A549 (cell line): Measurements from ENCODE around the gene RTRAF. TPM values are rescaled to one million over a fixed set of nuclear protein-coding genes. Genes with fewer than 3 reads are reported as not detected.
A peak's percentile ranks its signal among the peaks of the same experiment; 100 is the strongest.

Experiments
- ATAC-seq, 2 experiments: fragments of 200-7000 bp in 1 of 2; fragments of >200 bp in 1 of 2; cut with Nextera tagmentation in 1 of 2; cut with Tn5 transposase in 1 of 2; 3 replicates each; pipeline versions ENCODE4 v1.8.0 to v1.9.1; 2018 to 2020; ENCODE audit warnings: mild to moderate bottlenecking in 1 of 2, moderate library complexity in 1 of 2
- CTCF ChIA-PET: fragments of 300-600 bp; sonication (Branson Sonifier 250); formaldehyde crosslinking; extraction: SDS; loops from one replicate; lab custom pipeline; 2021; ENCODE audit warnings: antibody characterized with exemption, inconsistent platforms; lab: Yijun Ruan, JAX
- POLR2A ChIA-PET: fragments of 350-600 bp; formaldehyde crosslinking; extraction: SDS; loops from one replicate; lab custom pipeline; 2021; ENCODE audit warnings: antibody characterized with exemption, inconsistent platforms; lab: Yijun Ruan, JAX
- DNase-seq, 2 experiments: peaks; one replicate each; pipeline versions ENCODE4 v3.0.0 to v3.0.0-alpha.2; 2011 to 2016; ENCODE audit warnings: low read depth in 1 of 2, low spot score in 1 of 2
- FAIRE-seq: peaks from 2 replicates; lab custom pipeline; 2011; peaks lifted over from hg19 to GRCh38; lab: Jason Lieb, UNC
- H3K27ac ChIP-seq, 2 experiments: fragments of >200 bp; sonication (Bioruptor Twin); formaldehyde crosslinking; 3 replicates each; pipeline ENCODE4 v1.5.1; 2016 to 2017
- H3K4me1 ChIP-seq: fragments of >200 bp; sonication (Bioruptor Twin); formaldehyde crosslinking; 3 replicates; pipeline ENCODE4 v1.6.1; 2016
- H3K4me2 ChIP-seq: fragments of >200 bp; sonication (Bioruptor Twin); formaldehyde crosslinking; 3 replicates; pipeline ENCODE4 v1.6.1; 2016
- H3K4me3 ChIP-seq: fragments of >200 bp; sonication (Bioruptor Twin); formaldehyde crosslinking; 3 replicates; pipeline ENCODE4 v1.5.1; 2016
- H3K9me3 ChIP-seq: fragments of >200 bp; sonication (Bioruptor Twin); formaldehyde crosslinking; 3 replicates; pipeline ENCODE4 v1.6.1; 2016
- CHD4 ChIP-seq: fragments of 200-600 bp; sonication (generic); IDR thresholded peaks from 2 replicates; pipeline ENCODE4 v1.6.1; 2016; ENCODE audit warnings: antibody characterized with exemption, mild to moderate bottlenecking, borderline replicate concordance
- FOSB ChIP-seq: fragments of 250-450 bp; sonication (Bioruptor Pico); IDR thresholded peaks from 2 replicates; pipeline ENCODE4 v1.5.0; 2020; ENCODE audit warnings: mild to moderate bottlenecking, moderate library complexity
- FOSL2 ChIP-seq, 2 experiments: fragments of 450-650 bp in 1 of 2; fragments of >200 bp in 1 of 2; sonication (Bioruptor Twin) in 1 of 2; formaldehyde crosslinking; IDR thresholded peaks; 2 replicates each; pipeline versions ENCODE4 v1.5.0 to v1.6.1; 2016 to 2020; ENCODE audit warnings: mild to moderate bottlenecking in 1 of 2, moderate library complexity in 1 of 2
- FOXS1 ChIP-seq: fragments of 250-450 bp; sonication (Bioruptor Pico); IDR thresholded peaks from 2 replicates; pipeline ENCODE4 v1.5.0; 2020; ENCODE audit warnings: mild to moderate bottlenecking, moderate library complexity
- HEYL ChIP-seq: fragments of 250-450 bp; sonication (Bioruptor Pico); IDR thresholded peaks from 2 replicates; pipeline ENCODE4 v1.8.0; 2021; ENCODE audit warnings: mild to moderate bottlenecking, moderate library complexity
- HOXA7 ChIP-seq: fragments of 250-450 bp; sonication (Bioruptor Pico); IDR thresholded peaks from 2 replicates; pipeline ENCODE4 v1.5.0; 2020; ENCODE audit warnings: mild to moderate bottlenecking, moderate library complexity
- HOXB13 ChIP-seq: fragments of 250-450 bp; sonication (Bioruptor Pico); IDR thresholded peaks from 2 replicates; pipeline ENCODE4 v1.5.0; 2020; ENCODE audit warnings: low read depth, mild to moderate bottlenecking, moderate library complexity
- HOXB5 ChIP-seq: fragments of 250-450 bp; sonication (Bioruptor Pico); IDR thresholded peaks from 2 replicates; pipeline ENCODE4 v1.5.0; 2020; ENCODE audit warnings: mild to moderate bottlenecking, moderate library complexity
- JUN ChIP-seq, 2 experiments: fragments of >200 bp; sonication (Bioruptor Twin); formaldehyde crosslinking; IDR thresholded peaks; 2 replicates in 1 of 2; 3 replicates in 1 of 2; pipeline ENCODE4 v1.6.1; 2016 to 2017
- POLR2A ChIP-seq: IDR thresholded peaks from 2 replicates; pipeline ENCODE4 v1.6.1; 2012; ENCODE audit warnings: mild to moderate bottlenecking, low read length
- RFX5 ChIP-seq: fragments of 450-650 bp; IDR thresholded peaks from 2 replicates; pipeline ENCODE4 v1.7.1; 2014; ENCODE audit warnings: antibody characterized with exemption, mild to moderate bottlenecking, moderate library complexity
- SMC3 ChIP-seq: fragments of >200 bp; sonication (Bioruptor Twin); formaldehyde crosslinking; IDR thresholded peaks from 3 replicates; pipeline ENCODE4 v1.6.1; 2018; ENCODE audit warnings: inconsistent platforms
- SREBF2 ChIP-seq: fragments of 450-650 bp; IDR thresholded peaks from 2 replicates; pipeline ENCODE4 v1.6.1; 2014; ENCODE audit warnings: mild to moderate bottlenecking, moderate library complexity
- TP53 ChIP-seq: fragments of 250-450 bp; sonication (Bioruptor Pico); IDR thresholded peaks from 2 replicates; pipeline ENCODE4 v1.5.0; 2021; ENCODE audit warnings: mild to moderate bottlenecking, moderate library complexity
- WGBS: methylation state at CpG from one replicate; pipeline ENCODE4 v1.1.6; 2017; ENCODE audit errors: missing lambda C conversion rate; 5-methylcytosine and 5-hydroxymethylcytosine counted together
- polyA plus RNA-seq, 4 experiments: library from polyadenylated mRNA; depleted of rRNA in 3 of 4; stranded (reverse); fragments of >200 nt; fragmentation: RNase III in 1 of 4; extraction: RNeasy Plus Mini Kit Qiagen cat#74134 plus additional on column Dnase treatment in 1 of 4; gene quantifications; 2 replicates in 3 of 4; 3 replicates in 1 of 4; pipeline ENCODE4 v1.2.3, GENCODE V29; 2011 to 2017
- TF ChIP-seq, protein P1 (sequence below): fragments of >200 bp; sonication (Bioruptor Twin); formaldehyde crosslinking; IDR thresholded peaks from 2 replicates; pipeline ENCODE4 v1.6.1; 2016
- TF ChIP-seq, protein P2 (sequence below): fragments of 200-600 bp; sonication (generic); IDR thresholded peaks from 2 replicates; pipeline ENCODE4 v1.6.1; 2016; ENCODE audit warnings: antibody characterized with exemption, mild to moderate bottlenecking, moderate library complexity
- TF ChIP-seq, protein P3 (sequence below): IDR thresholded peaks from 2 replicates; pipeline ENCODE4 v1.6.1; 2012
- TF ChIP-seq, protein P4 (sequence below): fragments of 250-450 bp; sonication (Bioruptor Pico); IDR thresholded peaks from 2 replicates; pipeline ENCODE4 v1.5.0; 2020; ENCODE audit warnings: low read depth, mild to moderate bottlenecking, moderate library complexity

The RTRAF gene
- polyA plus RNA-seq, 2 of the 4 experiments (the other 2 are of a cell fraction): 271 to 341 TPM

DNA sequence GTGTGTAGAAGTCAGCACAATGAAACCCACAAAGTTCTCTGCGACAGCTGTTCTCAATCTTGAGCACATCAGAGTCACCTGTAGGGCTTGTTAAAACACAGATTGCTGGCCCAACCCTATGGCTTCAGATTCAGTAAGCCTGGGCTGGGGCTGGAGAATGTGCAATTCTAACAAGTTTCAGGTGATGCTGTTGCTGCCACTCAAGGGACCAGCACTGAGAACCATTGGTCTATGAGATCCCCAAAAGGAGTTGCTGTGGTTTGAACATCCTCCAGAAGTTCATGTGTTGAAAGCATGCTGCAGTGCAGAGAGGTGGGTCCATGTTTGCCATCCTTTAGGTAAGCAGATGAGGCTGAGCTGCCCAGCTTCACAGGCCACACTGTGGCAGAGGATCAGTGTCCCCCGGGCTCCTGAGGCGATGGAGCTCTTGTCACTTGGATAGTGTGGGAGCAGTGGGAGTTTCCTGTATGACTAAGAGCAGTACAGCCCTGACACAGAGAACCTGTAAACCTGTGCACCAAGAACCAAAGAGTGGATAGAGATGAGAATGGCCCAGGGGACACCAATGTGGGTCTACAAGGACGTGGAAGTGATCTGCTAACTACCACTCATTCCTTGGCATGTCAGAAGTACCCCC is 8.0 kb upstream of the RTRAF start:
- WGBS: 41% methylated on average over 4 of the region's 4 CpGs
- POLR2A ChIA-PET: no interaction called here

DNA sequence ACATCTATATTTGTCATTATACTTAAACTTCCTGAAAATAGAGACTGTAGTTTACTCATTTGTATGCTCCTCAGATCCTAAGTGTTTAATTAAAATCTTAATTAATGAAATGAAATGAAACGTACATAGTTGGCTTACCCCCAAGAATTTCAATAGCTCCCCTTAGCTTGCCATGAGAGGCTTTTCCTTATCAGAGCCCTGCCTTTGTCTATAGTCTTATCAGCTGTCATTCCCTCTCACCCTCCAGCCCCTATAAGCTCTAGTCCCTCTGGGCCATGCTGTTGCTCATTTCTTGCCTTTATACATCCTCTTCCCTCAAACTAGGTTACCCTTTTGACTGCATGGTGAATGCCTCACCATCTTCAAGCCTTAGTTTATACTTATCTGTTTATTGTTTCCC is 1.1 kb upstream of the RTRAF start:
- POLR2A ChIA-PET: no interaction called here
- ATAC-seq: no peak
- no peak for FAIRE-seq
- Histone ChIP-seq H3K9me3 (no peaks in the 10 kb centered on the region), H3K27ac (no peak overlapping the region), H3K4me1 (peaks cover 12% of the 10 kb centered on the region; the same call in 2 of the 3 replicates), H3K4me2 (peak overlapping the region; percentile 72; the same call in 2 of the 3 replicates), H3K4me3 (no peak overlapping the region)
- no peak for DNase-seq
- WGBS: 83% methylated on average over 1 of the region's 1 CpG
- TF ChIP-seq FOSL2 (IDR thresholded peaks at IDR 0.05) (no peak), FOSL2 (CRISPR knock-in tag; IDR thresholded peaks at IDR 0.05) (no peak), SMC3 (no peak), RFX5 (no peak), HOXA7 (no peak)
- TF ChIP-seq, protein P1, sequence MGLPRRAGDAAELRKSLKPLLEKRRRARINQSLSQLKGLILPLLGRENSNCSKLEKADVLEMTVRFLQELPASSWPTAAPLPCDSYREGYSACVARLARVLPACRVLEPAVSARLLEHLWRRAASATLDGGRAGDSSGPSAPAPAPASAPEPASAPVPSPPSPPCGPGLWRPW: no peak
- TF ChIP-seq, protein P2, sequence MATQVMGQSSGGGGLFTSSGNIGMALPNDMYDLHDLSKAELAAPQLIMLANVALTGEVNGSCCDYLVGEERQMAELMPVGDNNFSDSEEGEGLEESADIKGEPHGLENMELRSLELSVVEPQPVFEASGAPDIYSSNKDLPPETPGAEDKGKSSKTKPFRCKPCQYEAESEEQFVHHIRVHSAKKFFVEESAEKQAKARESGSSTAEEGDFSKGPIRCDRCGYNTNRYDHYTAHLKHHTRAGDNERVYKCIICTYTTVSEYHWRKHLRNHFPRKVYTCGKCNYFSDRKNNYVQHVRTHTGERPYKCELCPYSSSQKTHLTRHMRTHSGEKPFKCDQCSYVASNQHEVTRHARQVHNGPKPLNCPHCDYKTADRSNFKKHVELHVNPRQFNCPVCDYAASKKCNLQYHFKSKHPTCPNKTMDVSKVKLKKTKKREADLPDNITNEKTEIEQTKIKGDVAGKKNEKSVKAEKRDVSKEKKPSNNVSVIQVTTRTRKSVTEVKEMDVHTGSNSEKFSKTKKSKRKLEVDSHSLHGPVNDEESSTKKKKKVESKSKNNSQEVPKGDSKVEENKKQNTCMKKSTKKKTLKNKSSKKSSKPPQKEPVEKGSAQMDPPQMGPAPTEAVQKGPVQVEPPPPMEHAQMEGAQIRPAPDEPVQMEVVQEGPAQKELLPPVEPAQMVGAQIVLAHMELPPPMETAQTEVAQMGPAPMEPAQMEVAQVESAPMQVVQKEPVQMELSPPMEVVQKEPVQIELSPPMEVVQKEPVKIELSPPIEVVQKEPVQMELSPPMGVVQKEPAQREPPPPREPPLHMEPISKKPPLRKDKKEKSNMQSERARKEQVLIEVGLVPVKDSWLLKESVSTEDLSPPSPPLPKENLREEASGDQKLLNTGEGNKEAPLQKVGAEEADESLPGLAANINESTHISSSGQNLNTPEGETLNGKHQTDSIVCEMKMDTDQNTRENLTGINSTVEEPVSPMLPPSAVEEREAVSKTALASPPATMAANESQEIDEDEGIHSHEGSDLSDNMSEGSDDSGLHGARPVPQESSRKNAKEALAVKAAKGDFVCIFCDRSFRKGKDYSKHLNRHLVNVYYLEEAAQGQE: no peak
- CTCF ChIA-PET: interaction anchor here (1.2 kb wide), 2 partner anchors 8 to 9 kb away, joined by 4 to 12 read pairs; no protein-coding TSS in a partner anchor

More for the DNA sequence above, 8.0 kb upstream of the RTRAF start:
- no peak for FAIRE-seq
- Histone ChIP-seq H3K4me2 (no peak overlapping the region), H3K9me3 (no peaks in the 10 kb centered on the region), H3K4me3 (no peak overlapping the region)
- no peak for TF ChIP-seq CHD4
- TF ChIP-seq, protein P3, sequence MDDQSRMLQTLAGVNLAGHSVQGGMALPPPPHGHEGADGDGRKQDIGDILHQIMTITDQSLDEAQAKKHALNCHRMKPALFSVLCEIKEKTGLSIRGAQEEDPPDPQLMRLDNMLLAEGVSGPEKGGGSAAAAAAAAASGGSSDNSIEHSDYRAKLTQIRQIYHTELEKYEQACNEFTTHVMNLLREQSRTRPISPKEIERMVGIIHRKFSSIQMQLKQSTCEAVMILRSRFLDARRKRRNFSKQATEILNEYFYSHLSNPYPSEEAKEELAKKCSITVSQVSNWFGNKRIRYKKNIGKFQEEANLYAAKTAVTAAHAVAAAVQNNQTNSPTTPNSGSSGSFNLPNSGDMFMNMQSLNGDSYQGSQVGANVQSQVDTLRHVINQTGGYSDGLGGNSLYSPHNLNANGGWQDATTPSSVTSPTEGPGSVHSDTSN: no peak
- no peak for TF ChIP-seq RFX5
- no peak for TF ChIP-seq POLR2A
- TF ChIP-seq HOXB5: no peak
- no peak for TF ChIP-seq JUN (IDR thresholded peaks at IDR 0.05)
- no peak for TF ChIP-seq FOXS1 (CRISPR knock-in tag)
- no peak for TF ChIP-seq FOSB (CRISPR knock-in tag)
- TF ChIP-seq HOXB13: no peak
- TF ChIP-seq FOSL2 (IDR thresholded peaks at IDR 0.05): no peak
- TF ChIP-seq FOSL2 (CRISPR knock-in tag; IDR thresholded peaks at IDR 0.05): no peak
- TF ChIP-seq, protein P4, sequence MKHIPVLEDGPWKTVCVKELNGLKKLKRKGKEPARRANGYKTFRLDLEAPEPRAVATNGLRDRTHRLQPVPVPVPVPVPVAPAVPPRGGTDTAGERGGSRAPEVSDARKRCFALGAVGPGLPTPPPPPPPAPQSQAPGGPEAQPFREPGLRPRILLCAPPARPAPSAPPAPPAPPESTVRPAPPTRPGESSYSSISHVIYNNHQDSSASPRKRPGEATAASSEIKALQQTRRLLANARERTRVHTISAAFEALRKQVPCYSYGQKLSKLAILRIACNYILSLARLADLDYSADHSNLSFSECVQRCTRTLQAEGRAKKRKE: no peak
- no peak for TF ChIP-seq HEYL (CRISPR knock-in tag)
- no peak for TF ChIP-seq TP53 (CRISPR knock-in tag)
- TF ChIP-seq SREBF2: no peak
- TF ChIP-seq, all 56 proteins: peak for 0
- no peak for ATAC-seq
- Histone ChIP-seq H3K4me1 (no peaks in the 10 kb centered on the region), H3K27ac (no peak overlapping the region)
- CTCF ChIA-PET: interaction anchor here (1.0 to 6.3 kb wide), 3 partner anchors 203 to 698 kb away, joined by 3 to 70 read pairs (median 6); partner anchors contain the start of gene FRMD6
- no peak for DNase-seq
